Measurements from ENCODE around the gene BACH2.

Gene BACH2

GRCh38 chr6:89984926-89985750, 311.5 kb downstream of the BACH2 start:
- no peaks in the 10 kb centered on the region for H3K27me3 ChIP-seq (ENCODE audit: control insufficient read depth, insufficient read depth, low read length)
- no peak overlapping the region for H3K27ac ChIP-seq (ENCODE audit: low read depth, low read length)
- no peak overlapping the region for H3K4me3 ChIP-seq (ENCODE audit: low read depth, low read length)
- no peaks in the 10 kb centered on the region; the same call in 1 of the 2 replicates for H3K4me1 ChIP-seq (ENCODE audit: control insufficient read depth, insufficient read depth, low read length)
- H3K9ac ChIP-seq (ENCODE audit: low read length) = no peak overlapping the region
- H3K9me3 ChIP-seq (ENCODE audit: control insufficient read depth, insufficient read depth, low read depth, low read length) = no peaks in the 10 kb centered on the region
- H3K36me3 ChIP-seq (ENCODE audit: control insufficient read depth, insufficient read depth, low read length) = no peaks in the 10 kb centered on the region

GRCh38 chr6:89980353-89980752, 316.3 kb downstream of the BACH2 start:
- Histone ChIP-seq H3K4me3 (ENCODE audit: low read depth, low read length) (no peak overlapping the region), H3K27ac (ENCODE audit: low read depth, low read length) (no peak overlapping the region), H3K9ac (ENCODE audit: low read length) (no peak overlapping the region), H3K4me1 (ENCODE audit: control insufficient read depth, insufficient read depth, low read length) (peaks cover 7% of the 10 kb centered on the region; the same call in 1 of the 2 replicates), H3K9me3 (ENCODE audit: control insufficient read depth, insufficient read depth, low read depth, low read length) (no peaks in the 10 kb centered on the region), H3K27me3 (ENCODE audit: control insufficient read depth, insufficient read depth, low read length) (no peaks in the 10 kb centered on the region), H3K36me3 (ENCODE audit: control insufficient read depth, insufficient read depth, low read length) (no peaks in the 10 kb centered on the region)

GRCh38 chr6:89979481-89980119, 317.0 kb downstream of the BACH2 start:
- no peaks in the 10 kb centered on the region for H3K9me3 ChIP-seq (ENCODE audit: control insufficient read depth, insufficient read depth, low read depth, low read length)
- H3K27me3 ChIP-seq (ENCODE audit: control insufficient read depth, insufficient read depth, low read length) = no peaks in the 10 kb centered on the region
- no peak overlapping the region for H3K9ac ChIP-seq (ENCODE audit: low read length)
- no peak overlapping the region for H3K4me3 ChIP-seq (ENCODE audit: low read depth, low read length)
- H3K4me1 ChIP-seq (ENCODE audit: control insufficient read depth, insufficient read depth, low read length) = peaks cover 7% of the 10 kb centered on the region; the same call in 1 of the 2 replicates
- H3K36me3 ChIP-seq (ENCODE audit: control insufficient read depth, insufficient read depth, low read length) = no peaks in the 10 kb centered on the region
- H3K27ac ChIP-seq (ENCODE audit: low read depth, low read length) = no peak overlapping the region

- H3K27ac ChIP-seq (ENCODE audit: low read depth, low read length) = no peak overlapping the region
- H3K9ac ChIP-seq (ENCODE audit: low read length) = no peak overlapping the region
- H3K4me3 ChIP-seq (ENCODE audit: low read depth, low read length) = no peak overlapping the region
Measured at GRCh38 chr6:89978749-89979145, 317.9 kb downstream of the BACH2 start.

DNA sequence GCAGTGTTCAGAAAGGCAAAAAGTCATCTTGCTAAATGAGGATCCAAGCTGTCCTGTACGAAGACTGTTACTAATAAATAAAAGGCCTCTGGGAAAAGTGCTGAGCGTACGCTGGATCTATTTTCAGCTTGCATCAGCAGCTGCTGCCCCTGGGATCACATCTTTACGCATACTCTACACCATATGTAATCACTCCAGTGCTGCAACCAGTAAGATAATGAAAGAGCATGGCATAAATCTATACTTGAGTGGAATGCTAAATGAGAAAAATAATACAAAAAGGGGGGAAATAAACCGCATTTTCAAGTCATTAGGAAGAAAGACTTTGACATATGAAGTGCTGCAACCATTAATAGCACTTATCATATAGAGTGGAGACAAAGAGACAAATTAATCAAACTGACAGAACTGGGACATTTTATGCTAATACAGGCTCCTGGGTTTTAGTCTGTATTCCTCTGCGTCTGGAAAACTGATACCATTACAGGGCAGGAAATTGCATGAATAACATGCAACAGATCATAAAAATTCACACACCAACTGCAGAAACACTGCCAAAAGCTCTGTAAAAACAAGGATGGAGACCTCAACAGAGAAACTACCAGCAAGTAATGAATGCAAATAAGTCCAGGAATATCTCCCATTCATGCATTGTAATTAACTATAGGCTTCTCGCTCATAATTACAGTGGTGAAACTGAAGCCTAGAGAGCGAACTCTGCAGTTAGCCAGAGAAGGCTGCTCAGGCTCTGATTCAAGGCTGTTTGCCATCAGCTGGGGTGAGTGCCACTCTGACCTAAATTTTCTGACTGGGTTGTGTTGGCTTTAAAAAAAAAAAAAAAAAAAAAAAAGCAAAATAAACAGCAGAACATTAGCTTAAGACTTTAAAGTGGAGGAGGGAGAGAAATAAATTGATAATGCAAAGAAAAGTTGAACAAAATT, 318.6 kb downstream of the BACH2 start:
- Histone ChIP-seq H3K27ac (ENCODE audit: low read depth, low read length) (no peak overlapping the region), H3K9me3 (ENCODE audit: control insufficient read depth, insufficient read depth, low read depth, low read length) (no peaks in the 10 kb centered on the region), H3K27me3 (ENCODE audit: control insufficient read depth, insufficient read depth, low read length) (no peaks in the 10 kb centered on the region), H3K9ac (ENCODE audit: low read length) (no peak overlapping the region), H3K4me1 (ENCODE audit: control insufficient read depth, insufficient read depth, low read length) (peaks cover 7% of the 10 kb centered on the region; the same call in 1 of the 2 replicates), H3K36me3 (ENCODE audit: control insufficient read depth, insufficient read depth, low read length) (no peaks in the 10 kb centered on the region), H3K4me3 (ENCODE audit: low read depth, low read length) (no peak overlapping the region)

More at GRCh38 chr6:89978749-89979145, 317.9 kb downstream of the BACH2 start:
- Histone ChIP-seq H3K4me1 (ENCODE audit: control insufficient read depth, insufficient read depth, low read length) (peaks cover 7% of the 10 kb centered on the region; the same call in 1 of the 2 replicates), H3K27me3 (ENCODE audit: control insufficient read depth, insufficient read depth, low read length) (no peaks in the 10 kb centered on the region), H3K9me3 (ENCODE audit: control insufficient read depth, insufficient read depth, low read depth, low read length) (no peaks in the 10 kb centered on the region), H3K36me3 (ENCODE audit: control insufficient read depth, insufficient read depth, low read length) (no peaks in the 10 kb centered on the region)

DNA sequence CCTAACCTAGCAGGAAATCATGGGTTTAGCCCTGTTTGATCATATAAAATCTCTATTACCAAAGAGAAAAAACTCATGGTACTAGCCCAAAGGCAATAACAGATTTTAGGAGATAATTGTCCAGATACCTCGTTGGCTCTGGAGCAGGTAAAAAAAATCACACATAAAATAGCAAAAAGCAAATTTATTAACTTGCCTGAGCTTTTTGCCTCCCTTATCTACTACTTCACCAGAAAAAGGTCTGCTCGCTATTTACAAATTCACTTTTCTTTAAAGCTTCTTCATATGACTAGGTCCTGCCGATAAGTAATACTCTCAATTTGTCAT, 320.0 kb downstream of the BACH2 start:
- Histone ChIP-seq H3K4me1 (ENCODE audit: control insufficient read depth, insufficient read depth, low read length) (peaks cover 7% of the 10 kb centered on the region; the same call in 1 of the 2 replicates), H3K9ac (ENCODE audit: low read length) (no peak overlapping the region), H3K36me3 (ENCODE audit: control insufficient read depth, insufficient read depth, low read length) (no peaks in the 10 kb centered on the region), H3K4me3 (ENCODE audit: low read depth, low read length) (no peak overlapping the region), H3K27ac (ENCODE audit: low read depth, low read length) (no peak overlapping the region), H3K27me3 (ENCODE audit: control insufficient read depth, insufficient read depth, low read length) (no peaks in the 10 kb centered on the region), H3K9me3 (ENCODE audit: control insufficient read depth, insufficient read depth, low read depth, low read length) (no peaks in the 10 kb centered on the region)

DNA sequence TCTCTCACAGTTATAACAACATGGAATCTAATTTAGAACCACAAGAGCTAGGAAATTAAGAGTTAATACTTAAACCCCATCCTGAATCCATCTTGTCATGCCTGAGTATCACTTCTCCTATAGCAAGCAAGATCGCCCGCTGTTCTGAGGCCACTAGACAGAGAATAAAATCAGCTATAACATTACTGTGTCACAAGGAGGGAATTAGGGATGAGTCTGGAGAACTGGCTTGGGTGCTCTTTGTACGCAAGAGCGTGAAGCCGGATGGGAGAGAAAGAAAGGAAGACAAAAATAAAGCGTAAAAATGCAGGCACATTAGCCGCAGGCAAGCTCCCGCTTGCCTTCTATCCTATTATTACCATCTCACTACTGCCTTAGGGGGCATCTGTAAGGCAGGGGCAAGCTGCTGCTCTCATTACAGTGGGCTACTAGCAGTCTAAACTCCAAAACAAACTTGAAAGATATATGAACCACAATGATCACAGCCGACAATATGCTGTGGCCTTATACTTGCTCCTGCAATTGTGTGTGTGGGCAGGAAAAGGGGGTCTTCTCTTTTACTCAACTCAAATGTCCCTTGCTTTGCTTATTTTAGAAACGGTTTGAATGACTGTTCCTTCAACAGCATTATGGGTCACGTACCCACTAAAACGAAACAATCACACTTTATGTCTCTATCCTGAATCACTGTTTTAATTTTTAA, 320.5 kb downstream of the BACH2 start:
- no peak overlapping the region for H3K9ac ChIP-seq (ENCODE audit: low read length)
- H3K9me3 ChIP-seq (ENCODE audit: control insufficient read depth, insufficient read depth, low read depth, low read length) = no peaks in the 10 kb centered on the region
- no peaks in the 10 kb centered on the region for H3K27me3 ChIP-seq (ENCODE audit: control insufficient read depth, insufficient read depth, low read length)
- H3K4me1 ChIP-seq (ENCODE audit: control insufficient read depth, insufficient read depth, low read length) = peaks cover 7% of the 10 kb centered on the region; the same call in 1 of the 2 replicates
- H3K4me3 ChIP-seq (ENCODE audit: low read depth, low read length) = no peak overlapping the region
- no peaks in the 10 kb centered on the region for H3K36me3 ChIP-seq (ENCODE audit: control insufficient read depth, insufficient read depth, low read length)
- H3K27ac ChIP-seq (ENCODE audit: low read depth, low read length) = no peak overlapping the region

- no peak overlapping the region for H3K27ac ChIP-seq (ENCODE audit: low read depth, low read length)
- no peaks in the 10 kb centered on the region for H3K36me3 ChIP-seq (ENCODE audit: control insufficient read depth, insufficient read depth, low read length)
- H3K27me3 ChIP-seq (ENCODE audit: control insufficient read depth, insufficient read depth, low read length) = no peaks in the 10 kb centered on the region
- H3K4me3 ChIP-seq (ENCODE audit: low read depth, low read length) = no peak overlapping the region
- no peaks in the 10 kb centered on the region for H3K9me3 ChIP-seq (ENCODE audit: control insufficient read depth, insufficient read depth, low read depth, low read length)
- H3K9ac ChIP-seq (ENCODE audit: low read length) = no peak overlapping the region
- peaks cover 7% of the 10 kb centered on the region; the same call in 1 of the 2 replicates for H3K4me1 ChIP-seq (ENCODE audit: control insufficient read depth, insufficient read depth, low read length)
Measured at GRCh38 chr6:89975366-89975765, 321.3 kb downstream of the BACH2 start.

DNA sequence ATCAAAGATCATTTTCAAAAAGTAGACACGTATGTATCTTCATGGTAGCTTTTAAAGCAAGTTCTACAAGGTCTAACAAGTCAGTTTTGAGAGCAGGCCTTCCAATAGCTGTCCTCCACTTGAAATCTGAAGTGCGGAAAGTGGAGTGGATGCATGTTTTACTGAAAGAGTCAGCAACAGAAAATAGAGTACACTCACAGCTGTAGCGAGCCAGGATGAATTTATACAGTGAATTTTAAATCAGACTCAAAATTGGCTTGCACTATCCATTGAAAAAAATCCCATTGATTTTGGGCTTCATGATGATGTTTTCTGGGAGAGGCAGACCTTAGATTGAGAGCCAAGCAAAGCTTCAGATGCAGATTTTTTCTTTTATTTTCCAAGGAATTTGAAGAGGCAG, 321.8 kb downstream of the BACH2 start:
- Histone ChIP-seq H3K4me3 (ENCODE audit: low read depth, low read length) (no peak overlapping the region), H3K36me3 (ENCODE audit: control insufficient read depth, insufficient read depth, low read length) (no peaks in the 10 kb centered on the region), H3K9ac (ENCODE audit: low read length) (no peak overlapping the region), H3K27me3 (ENCODE audit: control insufficient read depth, insufficient read depth, low read length) (no peaks in the 10 kb centered on the region), H3K4me1 (ENCODE audit: control insufficient read depth, insufficient read depth, low read length) (peaks cover 7% of the 10 kb centered on the region; the same call in 1 of the 2 replicates), H3K27ac (ENCODE audit: low read depth, low read length) (no peak overlapping the region), H3K9me3 (ENCODE audit: control insufficient read depth, insufficient read depth, low read depth, low read length) (no peaks in the 10 kb centered on the region)

- Histone ChIP-seq H3K36me3 (ENCODE audit: control insufficient read depth, insufficient read depth, low read length) (no peaks in the 10 kb centered on the region), H3K4me3 (ENCODE audit: low read depth, low read length) (no peak overlapping the region), H3K9me3 (ENCODE audit: control insufficient read depth, insufficient read depth, low read depth, low read length) (no peaks in the 10 kb centered on the region), H3K27me3 (ENCODE audit: control insufficient read depth, insufficient read depth, low read length) (no peaks in the 10 kb centered on the region), H3K4me1 (ENCODE audit: control insufficient read depth, insufficient read depth, low read length) (no peaks in the 10 kb centered on the region), H3K27ac (ENCODE audit: low read depth, low read length) (no peak overlapping the region), H3K9ac (ENCODE audit: low read length) (no peak overlapping the region)
Measured at GRCh38 chr6:89972025-89972381, 324.6 kb downstream of the BACH2 start.

All from HUES6 (cell line).